Endothelial cell of umbilical vein (primary cell): ENCODE results near the gene BET1. TPM values are rescaled to one million over a fixed set of nuclear protein-coding genes. Genes with fewer than 3 reads are reported as not detected.

Experiments used
- BruUV-seq: library from RNA; stranded (reverse); fragments of 400-500 nt; replicated peaks from 2 replicates; lab custom pipeline; 2021; lab: Mats Ljungman, UMichigan
- CTCF ChIA-PET: fragments of 300-600, 350-600 bp; sonication (Branson Sonifier 250); formaldehyde crosslinking; loops from one replicate; lab custom pipeline; 2021; ENCODE audit warnings: antibody characterized with exemption, inconsistent platforms; lab: Charles Lee
- POLR2A ChIA-PET: fragments of 300-600, 350-600 bp; sonication (Branson Sonifier 250); formaldehyde crosslinking; loops from one replicate; lab custom pipeline; 2021; ENCODE audit warnings: antibody characterized with exemption, inconsistent platforms; lab: Charles Lee
- DNase-seq: peaks from one replicate; pipeline ENCODE4 v3.0.0-alpha.2; 2011; ENCODE audit warnings: low read depth, low spot score
- FAIRE-seq: peaks from 2 replicates; lab custom pipeline; 2011; peaks lifted over from hg19 to GRCh38; lab: Jason Lieb, UNC
- H2AFZ ChIP-seq: 2 replicates; pipeline ENCODE4 v1.6.0; 2012; ENCODE audit warnings: low read depth, low read length, control low read depth, inconsistent platforms
- H3K27ac ChIP-seq: 2 replicates; pipeline ENCODE4 v1.5.1; 2011; ENCODE audit warnings: low read depth, mild to moderate bottlenecking, control low read depth, low read length, moderate library complexity; ENCODE audit not compliant: insufficient read depth
- H3K27me3 ChIP-seq, 2 experiments: 2 replicates each; pipeline versions ENCODE4 v1.6.0 to v1.6.1; 2011; ENCODE audit warnings: low read length in 2 of 2, mixed read lengths in 1 of 2; ENCODE audit not compliant: control insufficient read depth in 2 of 2, insufficient read depth in 2 of 2
- H3K36me3 ChIP-seq, 2 experiments: 2 replicates in 1 of 2; 3 replicates in 1 of 2; pipeline ENCODE4 v1.5.1; 2011; ENCODE audit warnings: low read length in 2 of 2, mild to moderate bottlenecking in 1 of 2, moderate library complexity in 1 of 2; ENCODE audit not compliant: control insufficient read depth in 2 of 2, insufficient read depth in 2 of 2; ENCODE audit errors: extremely low read depth in 1 of 2
- H3K4me1 ChIP-seq: 3 replicates; pipeline ENCODE4 v1.5.1; 2011; ENCODE audit warnings: mild to moderate bottlenecking, low read length; ENCODE audit not compliant: control insufficient read depth, insufficient read depth; ENCODE audit errors: extremely low read depth
- H3K4me2 ChIP-seq: 2 replicates; pipeline ENCODE4 v1.6.1; 2011; ENCODE audit warnings: low read length, control low read depth, mixed read lengths; ENCODE audit not compliant: insufficient read depth
- H3K4me3 ChIP-seq, 3 experiments: fragments of 200-600 bp in 1 of 3; sonication (generic), shearing (Covaris generic) in 1 of 3; replicated peaks in 1 of 3; 2 replicates each; pipeline ENCODE4 v1.5.1; 2011 to 2016; ENCODE audit warnings: control low read depth in 3 of 3, low read length in 3 of 3, mild to moderate bottlenecking in 2 of 3, inconsistent platforms in 1 of 3, low read depth in 1 of 3, moderate library complexity in 1 of 3; ENCODE audit not compliant: insufficient read depth in 1 of 3
- H3K79me2 ChIP-seq: 2 replicates; pipeline ENCODE4 v1.6.0; 2012; ENCODE audit warnings: low read length, inconsistent platforms; ENCODE audit not compliant: control insufficient read depth, insufficient read depth
- H3K9ac ChIP-seq: replicated peaks from 2 replicates; pipeline ENCODE3; 2011; ENCODE audit warnings: low read length, control low read depth; ENCODE audit not compliant: insufficient read depth; ENCODE audit errors: extremely low read depth
- H3K9me1 ChIP-seq: replicated peaks from 3 replicates; pipeline ENCODE4 v1.6.0; 2011; ENCODE audit warnings: mild to moderate bottlenecking, low read length; ENCODE audit not compliant: control insufficient read depth, insufficient read depth; ENCODE audit errors: extremely low read depth
- H3K9me3 ChIP-seq: replicated peaks from 2 replicates; pipeline ENCODE4 v1.5.1; 2012; ENCODE audit warnings: low read length, inconsistent platforms; ENCODE audit not compliant: control insufficient read depth, insufficient read depth
- H4K20me1 ChIP-seq: replicated peaks from 2 replicates; pipeline ENCODE3; 2011; ENCODE audit warnings: mild to moderate bottlenecking, low read length; ENCODE audit not compliant: control insufficient read depth, insufficient read depth; ENCODE audit errors: extremely low read depth
- EZH2 ChIP-seq: IDR thresholded peaks from 2 replicates; pipeline ENCODE4 v1.6.1; 2012; ENCODE audit warnings: borderline replicate concordance, low read depth, mild to moderate bottlenecking, moderate library complexity, low read length, inconsistent platforms; ENCODE audit not compliant: severe bottlenecking
- FOS ChIP-seq: IDR thresholded peaks from 2 replicates; pipeline ENCODE4 v1.6.1; 2011; ENCODE audit warnings: mild to moderate bottlenecking, low read length, moderate library complexity, borderline replicate concordance; ENCODE audit not compliant: insufficient read depth
- GATA2 ChIP-seq: IDR thresholded peaks from 2 replicates; pipeline ENCODE4 v1.7.0; 2011; ENCODE audit warnings: low read depth, mild to moderate bottlenecking, moderate library complexity, mixed read lengths, low read length; ENCODE audit not compliant: insufficient read length, insufficient read depth
- JUN ChIP-seq: IDR thresholded peaks from 2 replicates; pipeline ENCODE4 v1.6.1; 2011; ENCODE audit warnings: borderline replicate concordance, low read depth; ENCODE audit not compliant: insufficient read length, insufficient read depth
- MYC ChIP-seq: IDR thresholded peaks from one replicate; pipeline ENCODE4 v1.6.1; 2011; ENCODE audit warnings: mild to moderate bottlenecking, low read depth, low read length
- POLR2A ChIP-seq: IDR thresholded peaks from 2 replicates; pipeline ENCODE4 v1.6.1; 2012; ENCODE audit warnings: low read depth, mild to moderate bottlenecking, control low read depth, low read length
- POLR2AphosphoS5 ChIP-seq: IDR thresholded peaks from 2 replicates; pipeline ENCODE4 v1.6.1; 2012; ENCODE audit warnings: low read depth, mild to moderate bottlenecking, control low read depth, low read length, moderate library complexity; ENCODE audit not compliant: insufficient read depth
- dilution Hi-C: fragments of 300-500 bp; cut with MboI; formaldehyde crosslinking; loops from one replicate; pipeline ENCODE4 v1.15.0; 2019; ENCODE audit warnings: low sequenced_read_pairs; ENCODE audit not compliant: extremely low pct_ligation_motif_present
- intact Hi-C: fragments of 100-400 bp; cut with micrococcal nuclease; formaldehyde crosslinking; loops from one replicate; pipeline ENCODE4 v1.10.0; 2022
- polyA plus RNA-seq, 4 experiments: library from polyadenylated mRNA; depleted of rRNA in 3 of 4; stranded (reverse) in 3 of 4; unstranded in 1 of 4; fragments of >200 nt; gene quantifications; 2 replicates each; pipeline versions ENCODE4 v1.2.1 to v1.2.3, GENCODE V29; 2011 to 2012; ENCODE audit warnings: missing spikeins in 1 of 4
- total RNA-seq: library from RNA; stranded (reverse); gene quantifications from 2 replicates; pipeline ENCODE4 v1.2.3, GENCODE V29; 2021
- TF ChIP-seq, protein P1 (sequence below): IDR thresholded peaks from 2 replicates; pipeline ENCODE4 v1.6.1; 2011; ENCODE audit not compliant: insufficient read depth, insufficient read length
- TF ChIP-seq, protein P2 (sequence below), 2 donors: IDR thresholded peaks; 1 replicate in 1 of 2; 2 replicates in 1 of 2; pipeline ENCODE4 v1.5.1; 2011; ENCODE audit warnings: low read length in 2 of 2, mild to moderate bottlenecking in 2 of 2, moderate library complexity in 2 of 2, control low read depth in 1 of 2, inconsistent platforms in 1 of 2, low read depth in 1 of 2; ENCODE audit not compliant: insufficient read depth in 1 of 2; ENCODE audit errors: extremely low read depth in 1 of 2

BET1 gene
- total and polyA plus RNA-seq, 2 donors (not counting 3 experiments of a cell fraction or from before 2014, with no cell fraction given): 21.9 to 28.4 TPM

DNA sequence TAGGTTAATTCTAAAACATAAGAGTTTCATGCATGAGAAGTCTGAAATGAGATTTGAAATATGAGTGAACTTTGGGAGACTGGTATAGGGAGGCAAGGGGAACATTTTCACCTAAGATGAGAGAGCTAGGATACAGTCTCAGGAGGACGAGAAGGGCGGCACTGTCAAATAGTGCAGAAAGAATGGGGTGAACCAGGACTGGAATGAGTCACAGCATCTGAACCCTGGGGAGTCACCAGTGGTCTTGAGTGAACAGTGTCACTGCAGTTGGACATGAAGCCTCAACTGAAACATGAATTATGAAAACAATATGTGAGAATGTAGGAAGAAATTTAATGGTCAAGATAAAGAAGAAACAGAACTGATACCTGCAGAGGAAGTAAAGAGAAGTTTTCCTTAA, 48.9 kb downstream of the BET1 start:
- Histone ChIP-seq H3K27ac (no peak overlapping the region), H3K4me3 (no peak overlapping the region), H3K4me2 (no peak overlapping the region), H3K27me3 (no peaks in the 10 kb centered on the region), H2AFZ (no peak overlapping the region), H3K9me1 (no peaks in the 10 kb centered on the region), H3K9me3 (no peaks in the 10 kb centered on the region), H4K20me1 (no peaks in the 10 kb centered on the region), H3K9ac (no peak overlapping the region), H3K79me2 (no peaks in the 10 kb centered on the region), H3K36me3 (no peaks in the 10 kb centered on the region), H3K4me1 (peaks cover 21% of the 10 kb centered on the region)
- CTCF ChIA-PET: no interaction called here
- dilution Hi-C loops: no loop called here
- BruUV-seq: no TSS peak
- POLR2A ChIA-PET: no interaction called here
- TF ChIP-seq, protein P1, sequence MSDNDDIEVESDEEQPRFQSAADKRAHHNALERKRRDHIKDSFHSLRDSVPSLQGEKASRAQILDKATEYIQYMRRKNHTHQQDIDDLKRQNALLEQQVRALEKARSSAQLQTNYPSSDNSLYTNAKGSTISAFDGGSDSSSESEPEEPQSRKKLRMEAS: no peak
- TF ChIP-seq GATA2 (no peak), FOS (no peak), POLR2AphosphoS5 (no peak), MYC (no peak), EZH2 (no peak), JUN (no peak), POLR2A (no peak)
- TF ChIP-seq, protein P2, sequence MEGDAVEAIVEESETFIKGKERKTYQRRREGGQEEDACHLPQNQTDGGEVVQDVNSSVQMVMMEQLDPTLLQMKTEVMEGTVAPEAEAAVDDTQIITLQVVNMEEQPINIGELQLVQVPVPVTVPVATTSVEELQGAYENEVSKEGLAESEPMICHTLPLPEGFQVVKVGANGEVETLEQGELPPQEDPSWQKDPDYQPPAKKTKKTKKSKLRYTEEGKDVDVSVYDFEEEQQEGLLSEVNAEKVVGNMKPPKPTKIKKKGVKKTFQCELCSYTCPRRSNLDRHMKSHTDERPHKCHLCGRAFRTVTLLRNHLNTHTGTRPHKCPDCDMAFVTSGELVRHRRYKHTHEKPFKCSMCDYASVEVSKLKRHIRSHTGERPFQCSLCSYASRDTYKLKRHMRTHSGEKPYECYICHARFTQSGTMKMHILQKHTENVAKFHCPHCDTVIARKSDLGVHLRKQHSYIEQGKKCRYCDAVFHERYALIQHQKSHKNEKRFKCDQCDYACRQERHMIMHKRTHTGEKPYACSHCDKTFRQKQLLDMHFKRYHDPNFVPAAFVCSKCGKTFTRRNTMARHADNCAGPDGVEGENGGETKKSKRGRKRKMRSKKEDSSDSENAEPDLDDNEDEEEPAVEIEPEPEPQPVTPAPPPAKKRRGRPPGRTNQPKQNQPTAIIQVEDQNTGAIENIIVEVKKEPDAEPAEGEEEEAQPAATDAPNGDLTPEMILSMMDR (IDR thresholded peaks at IDR 0.05; ENCODE audit: extremely low read depth in 1 of 2, insufficient read depth in 1 of 2, low read depth in 1 of 2, low read length in 2 of 2): no peak
- no peak for DNase-seq
- no peak for FAIRE-seq
- intact Hi-C loops: no loop called here
